Measurements from ENCODE around the gene GMCL1. TPM values are rescaled to one million over a fixed set of nuclear protein-coding genes. Genes with fewer than 3 reads are reported as not detected.
A peak's percentile ranks its signal among the peaks of the same experiment; 100 is the strongest.

Gene GMCL1
- total RNA-seq, 1 experiment from 2014 or later = 12.7 TPM

- no peaks in the 10 kb centered on the region for H3K27me3 ChIP-seq (ENCODE audit: low read length)
- no peak overlapping the region for H3K4me2 ChIP-seq (ENCODE audit: low read length)
- intact Hi-C loops (cut with micrococcal nuclease) = no loop called here
- BruUV-seq (replicated peaks) = no TSS peak
- peaks cover 28% of the 10 kb centered on the region for H3K4me1 ChIP-seq (ENCODE audit: insufficient read depth, low read length)
- ATAC-seq = 0 out of 2 replicates have a peak, but pooled peaks have one; percentile 31
- ChIA-PET POLR2A (ENCODE audit: unreplicated experiment) (no interaction called here), CTCF (interaction anchor here (0.6 kb wide), 1 partner anchor 90 kb away, joined by 4 read pairs; no protein-coding TSS in a partner anchor)
- DNase-seq = peak; percentile 35
- no peaks in the 10 kb centered on the region for H4K20me1 ChIP-seq (ENCODE audit: low read length)
- peaks cover 28% of the 10 kb centered on the region; the same call in 1 of the 2 replicates for H3K36me3 ChIP-seq (ENCODE audit: low read depth, low read length)
- H3K9ac ChIP-seq (ENCODE audit: low read length) = no peak overlapping the region
- peaks cover 10% of the 10 kb centered on the region for H3F3A ChIP-seq (ENCODE audit: low read length, unreplicated experiment)
- no peaks in the 10 kb centered on the region for H3K79me2 ChIP-seq (ENCODE audit: low read length)
- peak overlapping the region; percentile 28 for H3K27ac ChIP-seq (ENCODE audit: low read length)
- no peaks in the 10 kb centered on the region for H3K9me2 ChIP-seq (replicated peaks; ENCODE audit: low read length)
- H2AFZ ChIP-seq (ENCODE audit: low read length) = 0 out of 2 replicates have a peak overlapping the region, but pooled peaks have one; percentile 19
- no peak overlapping the region for H3K4me3 ChIP-seq (ENCODE audit: low read length)
- no peak for TF ChIP-seq EZH2 (IDR thresholded peaks at IDR 0.05; ENCODE audit: low read length, unreplicated experiment)
- TF ChIP-seq CTCF (conservative IDR thresholded peaks at IDR 0.05; ENCODE audit: low read depth, low read length) = no peak
- no peak for TF ChIP-seq EZH2phosphoT487 (IDR thresholded peaks at IDR 0.05; ENCODE audit: borderline replicate concordance, low read length)
- H3K9me3 ChIP-seq (ENCODE audit: low read length) = no peaks in the 10 kb centered on the region
These were observed 18.8 kb downstream of the GMCL1 start for GRCh38 chr2:69848186-69848790.

DNA sequence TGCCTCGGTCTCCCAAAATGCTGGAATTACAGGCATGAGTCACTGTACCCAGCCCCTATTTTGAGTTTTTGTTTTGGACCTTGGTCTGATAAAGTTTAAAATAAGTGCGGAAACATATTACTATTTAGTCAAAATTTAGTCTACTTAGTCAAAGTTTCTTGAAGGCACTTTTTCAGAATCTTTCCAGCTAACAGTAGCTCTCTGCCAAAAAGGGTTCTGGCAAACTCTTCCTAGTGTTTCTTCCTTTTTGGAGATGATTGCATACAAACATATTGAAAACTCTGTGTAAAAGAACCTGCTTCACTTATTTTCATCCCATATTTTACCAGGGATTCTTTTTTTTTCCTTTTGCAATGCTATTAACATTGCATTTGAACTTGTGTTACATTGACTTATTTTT lies 28.8 kb downstream of the GMCL1 start:
- Histone ChIP-seq H3K9me2 (replicated peaks; ENCODE audit: low read length) (no peaks in the 10 kb centered on the region), H3K4me3 (ENCODE audit: low read length) (no peak overlapping the region), H4K20me1 (ENCODE audit: low read length) (no peaks in the 10 kb centered on the region), H3F3A (ENCODE audit: low read length, unreplicated experiment) (peaks cover 7% of the 10 kb centered on the region), H3K27me3 (ENCODE audit: low read length) (no peaks in the 10 kb centered on the region), H2AFZ (ENCODE audit: low read length) (no peak overlapping the region), H3K27ac (ENCODE audit: low read length) (peak overlapping the region; percentile 40), H3K36me3 (ENCODE audit: low read depth, low read length) (0 out of 2 replicates have a peak, but pooled peaks cover 3% of the 10 kb centered on the region), H3K4me1 (ENCODE audit: insufficient read depth, low read length) (peaks cover 25% of the 10 kb centered on the region), H3K9me3 (ENCODE audit: low read length) (no peaks in the 10 kb centered on the region), H3K9ac (ENCODE audit: low read length) (no peak overlapping the region), H3K4me2 (ENCODE audit: low read length) (no peak overlapping the region), H3K79me2 (ENCODE audit: low read length) (no peaks in the 10 kb centered on the region)
- BruUV-seq (replicated peaks) = no TSS peak
- intact Hi-C loops (cut with micrococcal nuclease) = no loop called here
- ATAC-seq = no peak
- CTCF ChIA-PET = no interaction called here
- TF ChIP-seq CTCF (conservative IDR thresholded peaks at IDR 0.05; ENCODE audit: low read depth, low read length) (no peak), EZH2phosphoT487 (IDR thresholded peaks at IDR 0.05; ENCODE audit: borderline replicate concordance, low read length) (no peak), EZH2 (IDR thresholded peaks at IDR 0.05; ENCODE audit: low read length, unreplicated experiment) (no peak)
- POLR2A ChIA-PET (ENCODE audit: unreplicated experiment) = interaction anchor here (0.6 kb wide), 1 partner anchor 89 kb away, joined by 3 read pairs; no protein-coding TSS in a partner anchor
- DNase-seq = no peak

DNA sequence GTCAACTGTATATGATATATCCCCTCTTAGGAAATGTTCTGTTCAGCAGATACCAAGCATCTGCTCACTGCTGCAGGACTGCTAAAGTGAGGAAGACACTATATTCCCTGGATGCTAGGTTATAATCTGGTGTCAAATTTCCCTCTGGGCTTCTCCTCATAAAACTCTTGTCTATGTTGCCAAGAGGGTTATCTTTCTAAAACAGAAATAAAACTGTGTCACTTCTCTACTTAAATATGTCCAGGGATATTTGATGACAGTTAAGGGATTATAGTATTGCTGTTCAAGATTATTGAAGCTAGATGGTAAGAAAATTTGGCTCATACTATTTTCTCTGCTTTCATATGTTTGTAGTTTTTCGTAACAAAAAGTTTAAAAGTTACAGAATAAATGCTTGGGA lies 33.8 kb downstream of the GMCL1 start:
- peaks cover 16% of the 10 kb centered on the region for H3K4me1 ChIP-seq (ENCODE audit: insufficient read depth, low read length)
- H3K79me2 ChIP-seq (ENCODE audit: low read length) = no peaks in the 10 kb centered on the region
- H3K27me3 ChIP-seq (ENCODE audit: low read length) = no peaks in the 10 kb centered on the region
- intact Hi-C loops (cut with micrococcal nuclease) = loop anchor here (2.0 kb wide), 1 partner anchor 18 kb away; no protein-coding TSS in a partner anchor
- no peaks in the 10 kb centered on the region for H3K9me2 ChIP-seq (replicated peaks; ENCODE audit: low read length)
- H3F3A ChIP-seq (ENCODE audit: low read length, unreplicated experiment) = no peaks in the 10 kb centered on the region
- DNase-seq = no peak
- no peak overlapping the region for H2AFZ ChIP-seq (ENCODE audit: low read length)
- no peaks in the 10 kb centered on the region for H3K9me3 ChIP-seq (ENCODE audit: low read length)
- no peaks in the 10 kb centered on the region for H4K20me1 ChIP-seq (ENCODE audit: low read length)
- H3K9ac ChIP-seq (ENCODE audit: low read length) = no peak overlapping the region
- ATAC-seq = peak; percentile 25; the same call in 1 of the 2 replicates
- H3K4me3 ChIP-seq (ENCODE audit: low read length) = no peak overlapping the region
- CTCF ChIA-PET = no interaction called here
- TF ChIP-seq CTCF (conservative IDR thresholded peaks at IDR 0.05; ENCODE audit: low read depth, low read length) = no peak
- no peak for TF ChIP-seq EZH2phosphoT487 (IDR thresholded peaks at IDR 0.05; ENCODE audit: borderline replicate concordance, low read length)
- POLR2A ChIA-PET (ENCODE audit: unreplicated experiment) = interaction anchor here (0.7 kb wide), 1 partner anchor 51 kb away, joined by 3 read pairs; no protein-coding TSS in a partner anchor
- H3K4me2 ChIP-seq (ENCODE audit: low read length) = no peak overlapping the region
- no TSS peak for BruUV-seq (replicated peaks)
- H3K36me3 ChIP-seq (ENCODE audit: low read depth, low read length) = peaks cover 18% of the 10 kb centered on the region; the same call in 1 of the 2 replicates
- H3K27ac ChIP-seq (ENCODE audit: low read length) = no peak overlapping the region
